IMR-90 (cell line): ENCODE data around the gene CTNNA2. TPM values are rescaled to one million over a fixed set of nuclear protein-coding genes. Genes with fewer than 3 reads are reported as not detected.

Source experiments
- ATAC-seq: fragments of 200-7000 bp; cut with Tn5 transposase; 2 replicates; pipeline ENCODE4 v1.9.1; 2020; ENCODE audit warnings: low read depth, mild to moderate bottlenecking, moderate library complexity
- BruUV-seq: library from RNA; stranded (reverse); fragments of 400-500 nt; replicated peaks from 2 replicates; lab custom pipeline; 2021; lab: Mats Ljungman, UMichigan
- CTCF ChIA-PET: fragments of 300-600 bp; formaldehyde crosslinking; extraction: SDS; loops from one replicate; lab custom pipeline; 2021; ENCODE audit warnings: antibody characterized with exemption; lab: Yijun Ruan, JAX
- POLR2A ChIA-PET: fragments of 300-600 bp; sonication (Branson Sonifier 250); formaldehyde crosslinking; loops from one replicate; lab custom pipeline; 2022; ENCODE audit warnings: antibody characterized with exemption; ENCODE audit not compliant: unreplicated experiment; lab: Charles Lee
- DNase-seq: peaks from one replicate; pipeline ENCODE4 v3.0.0; 2013
- H2AFZ ChIP-seq: replicated peaks from 2 replicates; pipeline ENCODE3; 2013; ENCODE audit warnings: low read length, mild to moderate bottlenecking; ENCODE audit not compliant: poor library complexity
- H2AK5ac ChIP-seq: 2 replicates; pipeline ENCODE4 v1.6.1; 2013; ENCODE audit warnings: low read depth, low read length, inconsistent platforms
- H2AK9ac ChIP-seq: replicated peaks from 2 replicates; pipeline ENCODE3; 2013; ENCODE audit warnings: mild to moderate bottlenecking, low read depth, low read length, moderate library complexity; ENCODE audit not compliant: poor library complexity
- H2BK120ac ChIP-seq: 2 replicates; pipeline ENCODE4 v1.6.1; 2013; ENCODE audit warnings: low read depth, low read length, inconsistent platforms
- H2BK15ac ChIP-seq: 3 replicates; pipeline ENCODE4 v1.6.1; 2013; ENCODE audit warnings: low read depth, low read length, inconsistent platforms
- H2BK20ac ChIP-seq: 2 replicates; pipeline ENCODE4 v1.6.1; 2013; ENCODE audit warnings: low read depth, mild to moderate bottlenecking, inconsistent platforms, low read length, moderate library complexity
- H2BK5ac ChIP-seq: 2 replicates; pipeline ENCODE4 v1.6.1; 2013; ENCODE audit warnings: mild to moderate bottlenecking, low read depth, low read length, inconsistent platforms; ENCODE audit not compliant: poor library complexity, severe bottlenecking
- H3K14ac ChIP-seq: replicated peaks from 2 replicates; pipeline ENCODE4 v1.6.1; 2013; ENCODE audit warnings: low read depth, low read length, inconsistent platforms
- H3K18ac ChIP-seq: 2 replicates; pipeline ENCODE4 v1.6.1; 2013; ENCODE audit warnings: low read depth, low read length, control low read depth
- H3K23ac ChIP-seq: 2 replicates; pipeline ENCODE4 v1.6.1; 2013; ENCODE audit warnings: low read depth, low read length, inconsistent platforms
- H3K27ac ChIP-seq: 2 replicates; pipeline ENCODE4 v1.5.1; 2013; ENCODE audit warnings: mild to moderate bottlenecking, control low read depth, low read length; ENCODE audit not compliant: insufficient read depth
- H3K27me3 ChIP-seq: 2 replicates; pipeline ENCODE4 v1.6.1; 2013; ENCODE audit warnings: low read length; ENCODE audit not compliant: control insufficient read depth, insufficient read depth
- H3K36me3 ChIP-seq: 2 replicates; pipeline ENCODE4 v1.6.1; 2013; ENCODE audit warnings: low read length, mixed read lengths; ENCODE audit not compliant: control insufficient read depth, insufficient read depth
- H3K4ac ChIP-seq: 2 replicates; pipeline ENCODE4 v1.6.1; 2013; ENCODE audit warnings: low read depth, low read length, inconsistent platforms
- H3K4me1 ChIP-seq: 2 replicates; pipeline ENCODE4 v1.6.1; 2013; ENCODE audit warnings: low read length, mixed read lengths; ENCODE audit not compliant: control insufficient read depth, insufficient read depth
- H3K4me2 ChIP-seq: 2 replicates; pipeline ENCODE4 v1.6.1; 2013; ENCODE audit warnings: low read depth, mild to moderate bottlenecking, control low read depth, low read length, moderate library complexity
- H3K4me3 ChIP-seq: 2 replicates; pipeline ENCODE4 v1.5.1; 2013; ENCODE audit warnings: low read depth, mild to moderate bottlenecking, control low read depth, low read length, moderate library complexity; ENCODE audit not compliant: insufficient read depth
- H3K56ac ChIP-seq: 2 replicates; pipeline ENCODE4 v1.6.1; 2013; ENCODE audit warnings: low read length, inconsistent platforms; ENCODE audit not compliant: insufficient read depth; ENCODE audit errors: extremely low read depth
- H3K79me1 ChIP-seq, 2 experiments: 2 replicates each; pipeline ENCODE4 v1.6.1; 2013; ENCODE audit warnings: low read length in 2 of 2, inconsistent platforms in 1 of 2, low read depth in 1 of 2
- H3K9ac ChIP-seq: 2 replicates; pipeline ENCODE4 v1.6.1; 2013; ENCODE audit warnings: low read depth, low read length, control low read depth
- H3K9me1 ChIP-seq: 2 replicates; pipeline ENCODE4 v1.6.1; 2013; ENCODE audit warnings: low read length, inconsistent platforms; ENCODE audit not compliant: insufficient read depth
- H3K9me3 ChIP-seq: 2 replicates; pipeline ENCODE4 v1.6.1; 2013; ENCODE audit warnings: low read length; ENCODE audit not compliant: control insufficient read depth, insufficient read depth
- H4K20me1 ChIP-seq: 2 replicates; pipeline ENCODE4 v1.6.1; 2013; ENCODE audit warnings: low read length, inconsistent platforms; ENCODE audit not compliant: insufficient read depth
- H4K5ac ChIP-seq: 2 replicates; pipeline ENCODE4 v1.6.1; 2013; ENCODE audit warnings: mild to moderate bottlenecking, low read depth, low read length, control low read depth
- H4K8ac ChIP-seq, 2 experiments: 2 replicates each; pipeline ENCODE4 v1.6.1; 2013; ENCODE audit warnings: low read depth in 2 of 2, low read length in 2 of 2, control low read depth in 1 of 2, inconsistent platforms in 1 of 2
- H4K91ac ChIP-seq: 2 replicates; pipeline ENCODE4 v1.6.1; 2013; ENCODE audit warnings: low read depth, low read length, inconsistent platforms; ENCODE audit not compliant: insufficient read depth
- BHLHE40 ChIP-seq: fragments of 150-350 bp; IDR thresholded peaks from 2 replicates; pipeline ENCODE4 v1.6.1; 2016; ENCODE audit warnings: mild to moderate bottlenecking, low read depth, low read length
- CEBPB ChIP-seq: IDR thresholded peaks from 2 replicates; pipeline ENCODE4 v1.6.1; 2012; ENCODE audit warnings: low read depth, low read length, improper control_type of control experiment
- CHD1 ChIP-seq: IDR thresholded peaks from 2 replicates; pipeline ENCODE4 v1.6.1; 2012; ENCODE audit warnings: low read depth, low read length, improper control_type of control experiment
- FOS ChIP-seq: fragments of 150-350 bp; IDR thresholded peaks from 2 replicates; pipeline ENCODE4 v1.6.1; 2016; ENCODE audit warnings: low read depth, low read length
- MAFK ChIP-seq: IDR thresholded peaks from 2 replicates; pipeline ENCODE4 v1.6.1; 2012; ENCODE audit warnings: low read depth, low read length, improper control_type of control experiment
- MAZ ChIP-seq: IDR thresholded peaks from 2 replicates; pipeline ENCODE4 v1.6.1; 2012; ENCODE audit warnings: low read depth, mild to moderate bottlenecking, low read length, improper control_type of control experiment, moderate library complexity, borderline replicate concordance
- MXI1 ChIP-seq: IDR thresholded peaks from 2 replicates; pipeline ENCODE4 v1.6.1; 2012; ENCODE audit warnings: low read depth, mild to moderate bottlenecking, low read length, moderate library complexity, borderline replicate concordance
- NFE2L2 ChIP-seq: fragments of 150-350 bp; IDR thresholded peaks from 2 replicates; pipeline ENCODE4 v1.6.1; 2016; ENCODE audit warnings: low read depth, mild to moderate bottlenecking, low read length
- RAD21 ChIP-seq: IDR thresholded peaks from 2 replicates; pipeline ENCODE4 v1.6.1; 2012; ENCODE audit warnings: low read length, improper control_type of control experiment
- RCOR1 ChIP-seq: IDR thresholded peaks from 2 replicates; pipeline ENCODE4 v1.6.1; 2012; ENCODE audit warnings: mild to moderate bottlenecking, low read length, improper control_type of control experiment; ENCODE audit not compliant: insufficient replicate concordance
- RFX5 ChIP-seq: IDR thresholded peaks from 2 replicates; pipeline ENCODE4 v1.8.0; 2012; ENCODE audit warnings: low read depth, mild to moderate bottlenecking, low read length, moderate library complexity
- SMC3 ChIP-seq: fragments of 150-350 bp; IDR thresholded peaks from 2 replicates; pipeline ENCODE4 v1.6.1; 2016; ENCODE audit warnings: low read depth, mild to moderate bottlenecking, antibody characterized with exemption, low read length, moderate library complexity
- WGBS, 2 experiments: methylation state at CpG; one replicate each; pipeline versions ENCODE4 v1.1.5 to v1.1.7; 2013; ENCODE audit warnings: missing lambda C conversion rate in 2 of 2; ENCODE audit not compliant: insufficient read length in 1 of 2; ENCODE audit errors: extremely low coverage in 2 of 2; 5-methylcytosine and 5-hydroxymethylcytosine counted together
- dilution Hi-C: fragments of 300-500 bp; cut with HindIII; formaldehyde crosslinking; loops from one replicate; pipeline ENCODE4 v1.14.3; 2018; ENCODE audit warnings: low sequenced_read_pairs; ENCODE audit not compliant: unreplicated experiment
- in situ Hi-C: fragments of 300-500 bp; cut with MboI; formaldehyde crosslinking; loops from 3 replicates; pipeline ENCODE4 v1.14.3; 2019; ENCODE audit warnings: low sequenced_read_pairs, inconsistent platforms, mixed read lengths
- intact Hi-C: fragments of 100-400 bp; cut with micrococcal nuclease; formaldehyde crosslinking; loops from 2 replicates; pipeline ENCODE4 v1.10.0; 2022
- polyA plus RNA-seq, 3 experiments: library from polyadenylated mRNA; depleted of rRNA; stranded (reverse); fragments of >200 nt; gene quantifications; 2 replicates each; pipeline ENCODE4 v1.2.3, GENCODE V29; 2012; ENCODE audit warnings: low replicate concordance in 1 of 3
- total RNA-seq: library from RNA; depleted of rRNA; stranded (reverse); fragments of >200 nt; gene quantifications from 2 replicates; pipeline ENCODE4 v1.2.3, GENCODE V29; 2012
- TF ChIP-seq, protein P1 (sequence below): fragments of 150-350 bp; IDR thresholded peaks from 2 replicates; pipeline ENCODE4 v1.6.1; 2017; ENCODE audit warnings: mild to moderate bottlenecking, antibody characterized with exemption, low read length, low read depth
- TF ChIP-seq, protein P2 (sequence below): conservative IDR thresholded peaks from 2 replicates; pipeline ENCODE4 v1.5.1; 2012; ENCODE audit warnings: mild to moderate bottlenecking, low read depth, low read length, improper control_type of control experiment
- TF ChIP-seq, protein P3 (sequence below): fragments of 150-350 bp; IDR thresholded peaks from 2 replicates; pipeline ENCODE4 v1.6.1; 2016; ENCODE audit warnings: low read depth, mild to moderate bottlenecking, low read length, moderate library complexity, borderline replicate concordance

CTNNA2 gene
- total and polyA plus RNA-seq, 2 of the 4 experiments (the other 2 are of a cell fraction): not detected

DNA sequence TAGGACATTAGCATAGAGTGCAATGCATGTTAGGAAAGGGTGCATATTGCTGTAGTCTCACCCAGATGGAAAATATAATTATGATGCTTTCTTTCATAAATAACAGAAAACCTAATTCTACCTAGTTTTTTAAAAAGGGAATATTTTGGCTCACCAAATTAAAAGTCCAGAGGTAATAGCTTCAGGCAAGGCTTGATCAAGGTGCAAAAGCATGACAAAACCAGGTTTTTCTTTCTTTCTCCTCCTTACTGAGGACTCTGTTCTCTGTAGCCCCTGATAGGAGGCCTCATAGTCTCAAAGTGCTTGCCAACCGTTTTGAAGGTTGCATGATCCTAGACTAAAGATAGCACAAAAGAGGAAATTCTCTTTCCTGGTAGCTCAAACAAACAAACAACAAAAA lies 349.9 kb downstream of the CTNNA2 start:
- no peak overlapping the region for H4K8ac ChIP-seq
- H2AK9ac ChIP-seq: no peak overlapping the region
- H4K91ac ChIP-seq: no peak overlapping the region
- CTCF ChIA-PET: no interaction called here
- H3K27ac ChIP-seq: no peak overlapping the region
- no peak overlapping the region for H4K5ac ChIP-seq
- H3K79me1 ChIP-seq: no peaks in the 10 kb centered on the region
- H2BK20ac ChIP-seq: no peak overlapping the region
- no peaks in the 10 kb centered on the region for H3K36me3 ChIP-seq
- DNase-seq (no peak), ATAC-seq (no peak)
- no TSS peak for BruUV-seq
- no peaks in the 10 kb centered on the region for H4K20me1 ChIP-seq
- H3K4me2 ChIP-seq: no peak overlapping the region
- dilution Hi-C loops: no loop called here
- no CpG with 5 or more reads among the region's 1 CpG for WGBS, 2 experiments
- no peak overlapping the region for H2BK5ac ChIP-seq
- no peak overlapping the region for H2AFZ ChIP-seq
- H3K9ac ChIP-seq: no peak overlapping the region
- H2BK15ac ChIP-seq: no peak overlapping the region
- H3K27me3 ChIP-seq: no peaks in the 10 kb centered on the region
- intact Hi-C loops: no loop called here
- POLR2A ChIA-PET: no interaction called here
- H3K14ac ChIP-seq: no peak overlapping the region
- no peak for TF ChIP-seq SMC3
- no peak for TF ChIP-seq RAD21
- no peak for TF ChIP-seq BHLHE40
- TF ChIP-seq FOS: no peak
- no peak for TF ChIP-seq RCOR1
- TF ChIP-seq, protein P1, sequence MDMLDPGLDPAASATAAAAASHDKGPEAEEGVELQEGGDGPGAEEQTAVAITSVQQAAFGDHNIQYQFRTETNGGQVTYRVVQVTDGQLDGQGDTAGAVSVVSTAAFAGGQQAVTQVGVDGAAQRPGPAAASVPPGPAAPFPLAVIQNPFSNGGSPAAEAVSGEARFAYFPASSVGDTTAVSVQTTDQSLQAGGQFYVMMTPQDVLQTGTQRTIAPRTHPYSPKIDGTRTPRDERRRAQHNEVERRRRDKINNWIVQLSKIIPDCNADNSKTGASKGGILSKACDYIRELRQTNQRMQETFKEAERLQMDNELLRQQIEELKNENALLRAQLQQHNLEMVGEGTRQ: no peak
- TF ChIP-seq, protein P2, sequence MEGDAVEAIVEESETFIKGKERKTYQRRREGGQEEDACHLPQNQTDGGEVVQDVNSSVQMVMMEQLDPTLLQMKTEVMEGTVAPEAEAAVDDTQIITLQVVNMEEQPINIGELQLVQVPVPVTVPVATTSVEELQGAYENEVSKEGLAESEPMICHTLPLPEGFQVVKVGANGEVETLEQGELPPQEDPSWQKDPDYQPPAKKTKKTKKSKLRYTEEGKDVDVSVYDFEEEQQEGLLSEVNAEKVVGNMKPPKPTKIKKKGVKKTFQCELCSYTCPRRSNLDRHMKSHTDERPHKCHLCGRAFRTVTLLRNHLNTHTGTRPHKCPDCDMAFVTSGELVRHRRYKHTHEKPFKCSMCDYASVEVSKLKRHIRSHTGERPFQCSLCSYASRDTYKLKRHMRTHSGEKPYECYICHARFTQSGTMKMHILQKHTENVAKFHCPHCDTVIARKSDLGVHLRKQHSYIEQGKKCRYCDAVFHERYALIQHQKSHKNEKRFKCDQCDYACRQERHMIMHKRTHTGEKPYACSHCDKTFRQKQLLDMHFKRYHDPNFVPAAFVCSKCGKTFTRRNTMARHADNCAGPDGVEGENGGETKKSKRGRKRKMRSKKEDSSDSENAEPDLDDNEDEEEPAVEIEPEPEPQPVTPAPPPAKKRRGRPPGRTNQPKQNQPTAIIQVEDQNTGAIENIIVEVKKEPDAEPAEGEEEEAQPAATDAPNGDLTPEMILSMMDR: no peak
- TF ChIP-seq, protein P3, sequence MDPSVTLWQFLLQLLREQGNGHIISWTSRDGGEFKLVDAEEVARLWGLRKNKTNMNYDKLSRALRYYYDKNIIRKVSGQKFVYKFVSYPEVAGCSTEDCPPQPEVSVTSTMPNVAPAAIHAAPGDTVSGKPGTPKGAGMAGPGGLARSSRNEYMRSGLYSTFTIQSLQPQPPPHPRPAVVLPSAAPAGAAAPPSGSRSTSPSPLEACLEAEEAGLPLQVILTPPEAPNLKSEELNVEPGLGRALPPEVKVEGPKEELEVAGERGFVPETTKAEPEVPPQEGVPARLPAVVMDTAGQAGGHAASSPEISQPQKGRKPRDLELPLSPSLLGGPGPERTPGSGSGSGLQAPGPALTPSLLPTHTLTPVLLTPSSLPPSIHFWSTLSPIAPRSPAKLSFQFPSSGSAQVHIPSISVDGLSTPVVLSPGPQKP: no peak
- no peak for TF ChIP-seq CEBPB
- TF ChIP-seq NFE2L2: no peak
- TF ChIP-seq MXI1: no peak
- no peak for TF ChIP-seq MAZ
- no peak for TF ChIP-seq MAFK
- no peak for TF ChIP-seq CHD1
- no peak for TF ChIP-seq RFX5
- no peak overlapping the region for H3K18ac ChIP-seq
- no peak overlapping the region for H3K56ac ChIP-seq
- no peak overlapping the region for H2BK120ac ChIP-seq
- H3K23ac ChIP-seq: no peak overlapping the region
- H3K4me1 ChIP-seq: no peaks in the 10 kb centered on the region
- in situ Hi-C loops: no loop called here
- H3K4ac ChIP-seq: no peak overlapping the region
- H3K4me3 ChIP-seq: no peak overlapping the region
- H3K9me3 ChIP-seq: no peaks in the 10 kb centered on the region
- no peak overlapping the region for H2AK5ac ChIP-seq
- no peaks in the 10 kb centered on the region for H3K9me1 ChIP-seq
